ELR (cell line): ENCODE measurements around the gene HS6ST3.

Experiments
- DNase-seq: peaks from one replicate; pipeline ENCODE4 v3.0.0-alpha.2; 2015; ENCODE audit warnings: low read depth

The HS6ST3 gene

DNA sequence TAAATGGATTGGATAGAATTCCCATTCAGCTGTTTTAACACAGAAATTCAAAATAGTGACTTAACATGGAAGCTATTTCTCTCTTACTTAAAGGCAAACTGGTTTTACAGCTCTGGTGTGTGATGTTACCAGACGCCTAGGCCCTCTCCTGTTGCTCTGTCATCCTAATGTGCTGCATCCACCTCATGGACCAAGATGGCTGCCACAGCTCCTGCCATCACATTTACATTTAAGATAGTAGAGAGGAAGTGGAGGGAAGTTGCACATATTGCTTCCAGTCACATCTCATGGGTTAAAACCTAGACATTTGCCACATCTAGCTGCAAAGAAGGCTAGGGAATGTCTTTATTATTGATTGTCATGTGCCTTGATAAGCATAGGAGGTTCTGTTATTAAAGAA, 746.8 kb downstream of the HS6ST3 start:
- DNase-seq = no peak

DNA sequence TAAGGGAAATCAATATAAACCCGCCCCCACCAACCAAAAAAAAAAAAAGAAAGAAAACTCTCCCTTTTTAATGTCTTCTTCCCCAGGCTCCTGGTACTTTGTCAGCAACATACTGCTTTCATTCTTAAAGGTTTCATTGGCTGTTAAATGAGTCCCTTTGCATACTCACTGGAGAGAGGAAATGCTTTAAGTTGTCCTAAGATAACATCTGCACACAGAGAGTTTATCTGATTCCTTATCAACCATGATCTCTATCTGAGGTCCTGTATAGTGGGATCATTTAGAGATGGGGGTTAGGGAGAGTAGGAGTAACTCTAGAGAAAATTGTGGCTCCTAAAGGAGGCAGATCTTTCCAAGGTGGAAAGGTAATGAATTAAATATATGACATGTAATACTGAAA, 747.9 kb downstream of the HS6ST3 start:
- no peak for DNase-seq

DNA sequence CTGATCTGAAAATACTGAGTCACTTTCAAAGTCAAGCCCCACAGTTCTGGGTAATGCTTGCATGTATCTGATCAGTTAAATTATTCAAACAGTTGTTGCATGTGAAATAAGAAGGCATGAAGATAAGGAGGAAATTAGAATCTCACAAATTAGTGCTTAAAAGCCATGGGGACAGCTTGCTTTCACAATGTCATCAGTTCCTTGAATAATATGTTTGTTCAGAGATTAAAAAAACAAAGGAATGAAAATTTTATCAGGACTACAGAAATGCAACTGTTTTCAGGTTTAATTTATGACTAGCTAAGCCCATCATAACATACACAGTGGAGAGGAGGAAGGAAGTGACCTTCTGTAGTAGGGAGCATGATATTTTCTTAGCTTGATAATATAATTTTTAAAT, 754.3 kb downstream of the HS6ST3 start:
- DNase-seq = no peak

DNA sequence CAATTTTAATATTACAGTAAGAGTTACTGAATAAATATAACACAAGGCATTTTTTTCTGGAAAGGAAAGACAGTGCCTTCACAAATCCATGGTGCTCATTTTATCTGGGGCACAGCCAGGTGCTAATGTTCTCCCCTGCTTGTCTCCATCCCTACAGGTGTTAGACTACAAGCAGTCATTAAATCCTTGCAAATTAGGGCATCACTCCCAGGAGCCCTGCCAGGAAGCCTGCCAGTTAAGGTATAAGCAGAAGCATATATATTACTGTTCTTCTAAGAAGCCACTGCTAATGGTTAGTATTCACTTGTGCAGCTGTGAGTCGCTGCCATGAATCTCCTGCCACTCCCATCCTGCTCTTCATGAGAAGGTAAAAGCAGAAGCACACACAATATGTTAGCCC, 754.7 kb downstream of the HS6ST3 start:
- DNase-seq = no peak

DNA sequence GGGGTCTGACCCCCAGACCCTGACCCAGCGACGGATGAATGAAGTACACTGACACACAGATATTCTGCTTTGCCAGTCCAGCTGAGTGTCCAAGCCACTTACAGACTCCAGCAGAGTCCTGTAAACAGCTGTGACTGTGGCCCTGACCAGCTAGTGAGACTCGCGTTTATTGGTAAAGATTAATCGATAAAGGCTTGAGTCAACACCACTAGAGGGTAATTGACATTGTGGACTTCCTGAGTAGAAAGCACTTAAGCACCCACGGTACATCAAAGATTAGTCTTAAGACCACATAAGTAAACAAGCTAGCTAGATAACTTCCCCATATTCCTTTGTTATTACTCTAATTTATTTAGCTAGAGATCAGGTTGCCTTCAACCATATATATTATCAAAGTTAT, 758.4 kb downstream of the HS6ST3 start:
- no peak for DNase-seq

DNA sequence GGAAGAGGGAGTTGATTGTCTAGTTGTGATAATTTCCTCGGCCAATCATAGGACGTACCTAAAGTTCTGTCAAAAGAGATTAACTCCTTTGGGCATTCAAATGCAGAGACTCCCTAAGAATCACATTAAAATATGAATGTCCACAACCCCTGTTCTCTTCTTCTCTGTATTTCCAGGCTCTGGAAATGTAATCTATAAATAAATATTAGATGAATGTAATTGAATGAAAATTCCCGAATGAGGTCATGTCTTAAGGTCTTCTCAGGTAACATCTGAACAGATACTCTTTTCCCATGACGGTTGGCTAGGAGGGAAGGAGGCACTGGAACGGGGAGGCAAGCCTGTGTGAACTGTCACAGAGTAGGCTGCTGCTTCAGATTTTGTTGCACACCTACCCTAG, 759.2 kb downstream of the HS6ST3 start:
- DNase-seq = no peak

DNA sequence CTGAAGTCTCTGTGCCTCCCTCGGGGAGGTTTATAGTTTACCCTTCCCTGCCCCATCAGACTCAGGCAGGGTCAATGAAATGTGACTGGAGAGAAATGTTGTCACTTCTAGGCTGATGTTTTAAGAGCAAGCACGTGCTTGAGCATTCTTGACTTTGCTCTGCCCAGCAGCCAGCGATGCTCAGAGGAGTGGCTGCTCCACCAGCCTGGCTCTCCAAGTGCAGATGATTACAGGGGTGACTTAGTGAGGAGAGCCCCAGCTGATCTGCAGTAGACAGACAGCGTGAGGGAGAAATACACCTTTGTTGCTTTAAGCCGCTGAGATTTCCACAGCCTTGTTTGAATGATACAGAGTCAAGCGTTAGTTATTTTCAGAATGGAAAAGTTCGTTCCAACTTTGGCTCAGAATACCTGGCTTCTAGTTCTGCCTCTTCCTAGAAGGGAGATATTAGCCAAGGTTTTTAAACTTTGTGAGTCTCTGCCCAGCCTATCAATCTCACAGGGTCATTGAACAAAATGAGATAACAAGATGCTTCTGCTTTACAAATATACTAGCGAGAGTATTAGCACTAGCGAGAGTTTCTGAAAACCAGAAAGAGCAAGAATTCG, 760.7 kb downstream of the HS6ST3 start:
- DNase-seq = no peak

DNA sequence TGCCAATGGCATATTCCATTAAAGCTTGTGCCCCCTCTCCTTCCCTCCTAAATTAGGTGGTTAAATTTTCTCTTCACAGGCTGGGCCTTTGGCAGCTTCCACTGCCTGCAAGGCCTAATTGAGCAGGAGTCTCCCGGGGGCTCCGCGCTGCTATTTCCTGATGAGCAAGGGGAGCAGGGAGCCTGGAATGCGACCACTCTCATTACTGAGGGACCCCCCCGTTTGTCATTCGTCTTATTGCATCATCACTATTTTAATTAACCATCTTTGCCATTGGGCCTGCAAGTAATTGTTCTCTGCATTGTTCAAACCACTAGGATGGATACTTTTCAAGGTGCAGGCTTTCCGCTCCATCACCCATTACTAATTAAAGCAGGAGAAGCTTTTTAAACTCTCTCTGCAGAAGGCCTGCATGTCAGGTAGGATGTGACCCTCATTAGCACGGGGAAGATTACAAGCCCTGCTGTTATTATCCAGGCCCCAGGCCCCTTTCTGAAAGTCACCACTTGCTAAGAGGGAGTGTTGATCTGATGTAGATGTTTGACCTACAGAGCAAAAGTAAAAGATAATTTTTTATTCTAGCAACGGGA, 762.0 kb downstream of the HS6ST3 start:
- no peak for DNase-seq

DNA sequence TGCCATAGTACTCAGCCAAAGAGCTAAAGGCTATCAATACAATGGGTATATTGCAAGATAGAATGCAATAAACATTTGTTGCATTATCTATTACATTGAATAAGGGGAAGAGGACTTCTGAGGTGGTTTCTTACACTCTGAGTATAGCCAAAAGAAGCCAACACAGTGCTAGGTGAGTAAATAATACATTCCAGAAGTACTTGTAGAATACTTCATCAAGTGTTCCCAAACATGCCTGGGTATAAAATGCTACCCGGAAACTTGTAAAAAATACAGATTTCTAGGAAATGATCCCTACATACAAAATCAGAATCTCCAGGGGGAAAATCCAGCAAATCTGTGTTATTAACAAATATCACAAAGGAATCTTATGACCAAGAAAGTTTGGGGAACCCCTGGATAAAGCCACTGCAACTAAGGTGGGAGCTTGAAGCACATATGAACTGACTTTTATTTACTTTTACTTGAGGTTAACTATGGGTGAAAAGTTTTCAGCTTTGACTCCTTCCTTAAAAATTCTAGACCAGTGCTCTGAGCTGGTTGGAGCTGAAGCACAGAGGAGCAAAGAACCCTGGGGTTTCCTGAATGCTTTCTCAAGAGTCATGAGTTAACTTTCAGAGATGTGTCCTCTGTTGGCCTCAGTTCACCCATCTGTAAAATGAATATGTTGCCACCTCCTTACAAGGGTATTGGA, 768.4 kb downstream of the HS6ST3 start:
- no peak for DNase-seq

DNA sequence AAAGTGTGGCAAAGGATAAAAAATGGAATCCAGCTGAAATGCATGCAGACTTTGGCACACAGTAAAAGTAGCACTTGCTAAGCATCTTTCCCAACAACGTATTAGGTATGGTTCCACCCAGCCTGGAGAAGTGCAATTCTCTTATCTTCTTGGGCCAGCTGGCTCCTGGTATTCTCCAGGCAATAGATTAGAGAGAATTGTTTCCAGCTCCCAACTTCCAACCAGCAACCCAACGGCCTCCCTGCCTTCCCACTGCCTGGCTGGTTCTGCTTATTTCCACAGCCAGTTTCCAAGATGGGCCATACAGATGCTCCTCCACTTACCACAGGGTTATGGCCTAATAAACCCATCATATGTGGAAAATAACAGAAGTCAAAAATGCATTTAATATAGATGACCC, 771.0 kb downstream of the HS6ST3 start:
- no peak for DNase-seq

DNA sequence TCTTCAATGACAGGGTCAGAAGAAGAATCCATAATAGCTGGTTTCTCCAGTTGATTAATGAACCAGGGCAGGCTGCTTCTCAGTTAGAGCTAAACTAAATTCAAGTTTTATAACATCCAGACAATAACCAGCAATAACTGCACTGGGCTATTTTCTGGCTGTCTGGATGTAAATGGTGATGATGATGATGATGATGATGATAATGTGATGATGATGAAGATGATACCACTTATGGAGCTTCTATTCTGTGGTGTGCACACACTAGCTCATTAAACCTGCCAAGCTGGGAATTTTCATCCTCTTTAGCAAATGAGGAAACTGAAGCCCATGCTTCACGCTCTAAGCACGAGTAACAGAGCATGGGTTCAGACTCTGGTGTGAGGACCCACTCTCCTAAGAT, 772.2 kb downstream of the HS6ST3 start:
- no peak for DNase-seq

DNA sequence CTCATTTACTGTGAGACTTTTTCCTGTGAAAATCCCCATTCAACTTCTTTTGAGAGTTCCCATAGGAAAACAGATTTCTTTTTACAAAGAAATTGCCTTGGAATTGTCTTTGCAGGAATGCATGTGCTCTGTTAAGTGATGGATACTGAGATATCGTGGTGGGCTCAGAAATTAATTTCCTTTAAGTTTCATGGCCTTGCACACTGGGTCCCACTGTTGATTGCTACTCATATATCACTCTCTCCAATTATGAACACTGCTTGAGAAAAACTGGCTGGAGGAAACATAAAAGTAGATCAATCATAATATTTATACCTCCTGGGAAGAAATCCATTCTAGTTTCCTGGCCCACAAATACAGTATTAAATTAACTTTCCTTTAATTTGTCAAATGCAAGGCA, 773.1 kb downstream of the HS6ST3 start:
- no peak for DNase-seq

DNA sequence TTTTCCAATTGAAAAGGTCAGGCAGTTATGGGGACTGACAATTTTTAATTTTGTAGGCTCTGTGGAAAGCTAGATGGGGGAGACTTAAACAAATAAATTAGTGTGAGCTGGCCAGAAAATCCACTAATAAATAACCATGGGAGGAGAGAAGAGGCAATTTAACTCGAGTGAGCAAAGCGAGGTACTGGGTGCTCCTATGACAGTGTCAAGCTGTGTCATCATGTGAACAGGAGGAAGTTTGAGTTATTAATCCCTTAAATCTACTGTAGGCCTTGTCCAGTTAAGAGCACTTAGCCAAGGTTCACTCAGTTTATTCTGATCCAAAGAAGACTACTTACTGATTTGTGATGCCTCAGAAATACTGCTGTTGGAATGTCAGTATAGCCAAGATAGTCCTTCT, 781.6 kb downstream of the HS6ST3 start:
- no peak for DNase-seq

DNA sequence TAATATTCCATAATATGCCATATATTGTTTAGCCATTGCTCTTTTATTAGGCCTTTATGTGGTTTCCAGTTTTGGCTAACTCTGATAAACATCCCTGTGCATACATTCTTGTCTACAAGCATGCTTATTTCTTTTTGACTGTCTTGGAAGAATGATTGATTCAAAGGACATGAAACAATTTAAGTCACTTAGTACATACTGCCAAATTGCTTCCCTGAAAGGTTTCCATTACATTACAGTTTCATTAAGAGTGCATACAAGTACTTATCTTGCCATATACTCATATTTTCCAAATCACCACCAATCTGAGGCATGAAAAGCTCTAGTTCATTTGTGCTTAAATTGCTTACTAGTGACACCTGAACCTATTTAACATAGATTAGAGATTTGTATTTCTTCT, 790.5 kb downstream of the HS6ST3 start:
- DNase-seq = no peak
